Natural killer cell treated with Interleukin-12 subunit alpha and Interleukin-12 subunit beta and Interleukin-15 and Interleukin-18, amount 100 ng/mL, for 72 hours (primary cell): Measurements from ENCODE around the gene IFIT1. TPM values are rescaled to one million over a fixed set of nuclear protein-coding genes. Genes with fewer than 3 reads are reported as not detected.
"Not testable (repeated sequence)": the region's sequence is repeated elsewhere in the genome, so short reads cannot be mapped to it uniquely, and the experiment has no call there.

Experiments
- ATAC-seq, 2 donors: fragments of 150-1000 bp; cut with Tn5 transposase in 1 of 2; sonication (Bioruptor Pico), chemical (Tn5 transposase) in 1 of 2; 2 replicates each; pipeline ENCODE4 v1.10.0; 2021
- DNase-seq: peaks from one replicate; pipeline ENCODE4 v3.0.0; 2022; ENCODE audit warnings: low spot score
- H3K27ac Mint-ChIP-seq, 2 donors: 1 replicate in 1 of 2; 2 replicates in 1 of 2; pipeline ENCODE4 v1.8.0; 2022; ENCODE audit warnings: mixed read lengths in 2 of 2, mild to moderate bottlenecking in 1 of 2, moderate library complexity in 1 of 2
- H3K27me3 Mint-ChIP-seq, 2 donors: 1 replicate in 1 of 2; 2 replicates in 1 of 2; pipeline ENCODE4 v1.8.0; 2022; ENCODE audit warnings: mixed read lengths in 2 of 2
- H3K36me3 Mint-ChIP-seq: one replicate; pipeline ENCODE4 v1.8.0; 2022; ENCODE audit warnings: mixed read lengths
- H3K4me1 Mint-ChIP-seq, 2 donors: 1 replicate in 1 of 2; 2 replicates in 1 of 2; pipeline ENCODE4 v1.8.0; 2022; ENCODE audit warnings: low read depth in 2 of 2, mixed read lengths in 2 of 2, mild to moderate bottlenecking in 1 of 2
- H3K4me3 Mint-ChIP-seq: one replicate; pipeline ENCODE4 v1.8.0; 2022; ENCODE audit warnings: mixed read lengths
- H3K9me3 Mint-ChIP-seq: 2 replicates; pipeline ENCODE4 v1.8.0; 2022; ENCODE audit warnings: mixed read lengths
- total RNA-seq, 2 donors: library from RNA; stranded (reverse); gene quantifications; one replicate each; pipeline ENCODE4 v1.2.3, GENCODE V29; 2022

Gene IFIT1
- under 1 TPM; 0.36 to 0.69 TPM for total RNA-seq

- DNase-seq, result peak; percentile 70
- Mint-ChIP-seq H3K4me1 (peaks cover 15 to 16% of the 10 kb centered on the region in 2 donors), H3K4me3 (peak within 1 kb of the TSS; percentile 90), H3K36me3 (no peaks in the 10 kb centered on the region), H3K27ac (peak within 1 kb of the TSS; percentile 80 to 92), H3K9me3 (no peaks in the 10 kb centered on the region), H3K27me3 (no peaks in the 10 kb centered on the region)
- peak; percentile 87 for ATAC-seq
Measured at GRCh38 chr10:89391907-89392756, at the start of gene IFIT1. TSS of gene IFIT1 (plus strand) at chr10:89392623. CDS start at chr10:89392713, 90 bp downstream.

GRCh38 chr10:89343089-89343767, 49.2 kb upstream of the IFIT1 start:
- H3K27me3 Mint-ChIP-seq, result peaks cover 10 to 11% of the 10 kb centered on the region in 2 donors
- no peaks in the 10 kb centered on the region for H3K4me1 Mint-ChIP-seq
- DNase-seq (no peak), ATAC-seq (no peak)
- no peaks in the 10 kb centered on the region for H3K9me3 Mint-ChIP-seq
- no peak overlapping the region for H3K4me3 Mint-ChIP-seq
- H3K36me3 Mint-ChIP-seq, result peaks cover 22% of the 10 kb centered on the region
- no peak overlapping the region for H3K27ac Mint-ChIP-seq

GRCh38 chr10:89344156-89344555, 48.3 kb upstream of the IFIT1 start:
- ATAC-seq, result no peak
- peaks cover 13% of the 10 kb centered on the region for H3K36me3 Mint-ChIP-seq
- H3K4me1 Mint-ChIP-seq, result no peaks in the 10 kb centered on the region
- no peak for DNase-seq
- H3K4me3 Mint-ChIP-seq, result no peak overlapping the region
- peaks cover 11% of the 10 kb centered on the region in 2 donors for H3K27me3 Mint-ChIP-seq
- no peak overlapping the region for H3K27ac Mint-ChIP-seq
- no peaks in the 10 kb centered on the region for H3K9me3 Mint-ChIP-seq

GRCh38 chr10:89345367-89346000, 46.9 kb upstream of the IFIT1 start:
- no peaks in the 10 kb centered on the region for H3K9me3 Mint-ChIP-seq
- no peak overlapping the region for H3K27ac Mint-ChIP-seq
- DNase-seq, result no peak
- no peak overlapping the region for H3K4me3 Mint-ChIP-seq
- H3K4me1 Mint-ChIP-seq, result peaks cover 0 to 1% of the 10 kb centered on the region in 2 donors
- H3K36me3 Mint-ChIP-seq, result peaks cover 4% of the 10 kb centered on the region
- no peak for ATAC-seq
- peaks cover 11 to 13% of the 10 kb centered on the region in 2 donors for H3K27me3 Mint-ChIP-seq

- H3K4me3 Mint-ChIP-seq, result no peak overlapping the region
- H3K36me3 Mint-ChIP-seq, result no peaks in the 10 kb centered on the region
- no peak overlapping the region for H3K27ac Mint-ChIP-seq
- peaks cover 0 to 9% of the 10 kb centered on the region in 2 donors for H3K4me1 Mint-ChIP-seq
- H3K27me3 Mint-ChIP-seq, result peaks cover 13 to 21% of the 10 kb centered on the region in 2 donors
- H3K9me3 Mint-ChIP-seq, result no peaks in the 10 kb centered on the region
- DNase-seq (no peak), ATAC-seq (no peak)
Measured at GRCh38 chr10:89346405-89347254, 45.8 kb upstream of the IFIT1 start.

GRCh38 chr10:89347701-89348457, 44.5 kb upstream of the IFIT1 start:
- Mint-ChIP-seq H3K27me3 (peaks cover 26 to 28% of the 10 kb centered on the region in 2 donors), H3K4me3 (no peak overlapping the region)

GRCh38 chr10:89348481-89348880, 43.9 kb upstream of the IFIT1 start:
- ATAC-seq (no peak), DNase-seq (no peak)
- Mint-ChIP-seq H3K27me3 (peaks cover 28 to 29% of the 10 kb centered on the region in 2 donors), H3K4me3 (no peak overlapping the region), H3K9me3 (no peaks in the 10 kb centered on the region), H3K27ac (no peak overlapping the region), H3K36me3 (no peaks in the 10 kb centered on the region), H3K4me1 (peaks cover 0 to 16% of the 10 kb centered on the region in 2 donors)

More at GRCh38 chr10:89347701-89348457, 44.5 kb upstream of the IFIT1 start:
- H3K27ac Mint-ChIP-seq, result no peak overlapping the region
- no peaks in the 10 kb centered on the region for H3K9me3 Mint-ChIP-seq
- H3K36me3 Mint-ChIP-seq, result no peaks in the 10 kb centered on the region
- H3K4me1 Mint-ChIP-seq, result peaks cover 0 to 16% of the 10 kb centered on the region in 2 donors
- no peak for ATAC-seq
- DNase-seq, result no peak

- DNase-seq, result no peak
- H3K27ac Mint-ChIP-seq, result no peak overlapping the region
- H3K36me3 Mint-ChIP-seq, result peaks cover 2% of the 10 kb centered on the region
- H3K4me3 Mint-ChIP-seq, result no peak overlapping the region
- H3K4me1 Mint-ChIP-seq, result peaks cover 0 to 16% of the 10 kb centered on the region in 2 donors
- no peak for ATAC-seq
- H3K27me3 Mint-ChIP-seq, result peaks cover 30 to 32% of the 10 kb centered on the region in 2 donors
- H3K9me3 Mint-ChIP-seq, result no peaks in the 10 kb centered on the region
Measured at GRCh38 chr10:89348975-89349374, 43.4 kb upstream of the IFIT1 start.

- H3K36me3 Mint-ChIP-seq, H3K4me3 Mint-ChIP-seq, ATAC-seq, H3K9me3 Mint-ChIP-seq, H3K27ac Mint-ChIP-seq, DNase-seq: not testable (repeated sequence)
- Mint-ChIP-seq H3K27me3 (peaks cover 33 to 34% of the 10 kb centered on the region in 2 donors), H3K4me1 (peaks cover 0 to 16% of the 10 kb centered on the region in 2 donors)
Measured at GRCh38 chr10:89350631-89351315, 41.6 kb upstream of the IFIT1 start.

GRCh38 chr10:89351412-89351779, 41.0 kb upstream of the IFIT1 start:
- H3K27ac Mint-ChIP-seq, result no peak overlapping the region
- ATAC-seq (peak in 1 of 2 donors; percentile 79), DNase-seq (no peak)
- H3K27me3 Mint-ChIP-seq, result peaks cover 31 to 33% of the 10 kb centered on the region in 2 donors
- peaks cover 5% of the 10 kb centered on the region for H3K36me3 Mint-ChIP-seq
- no peaks in the 10 kb centered on the region for H3K9me3 Mint-ChIP-seq
- no peak overlapping the region for H3K4me3 Mint-ChIP-seq
- peaks cover 0 to 16% of the 10 kb centered on the region in 2 donors for H3K4me1 Mint-ChIP-seq

GRCh38 chr10:89351780-89352597, 40.4 kb upstream of the IFIT1 start:
- Mint-ChIP-seq H3K9me3 (no peaks in the 10 kb centered on the region), H3K27ac (no peak overlapping the region), H3K27me3 (peaks cover 25 to 31% of the 10 kb centered on the region in 2 donors), H3K4me3 (peak overlapping the region; percentile 38), H3K4me1 (peaks cover 0 to 16% of the 10 kb centered on the region in 2 donors), H3K36me3 (peaks cover 5% of the 10 kb centered on the region)
- ATAC-seq (no peak), DNase-seq (no peak)
